H9 (cell line): Measurements from ENCODE around the gene SSX2IP. TPM values are rescaled to one million over a fixed set of nuclear protein-coding genes. Genes with fewer than 3 reads are reported as not detected.

Source experiments
- DNase-seq: peaks from one replicate; pipeline ENCODE4 v3.0.0-alpha.2; 2017
- H2AFZ ChIP-seq: one replicate; pipeline ENCODE4 v1.6.1; 2013; ENCODE audit warnings: mild to moderate bottlenecking, low read length, control low read depth, moderate library complexity
- H2AK5ac ChIP-seq: 2 replicates; pipeline ENCODE4 v1.6.1; 2013; ENCODE audit warnings: low read length, control low read depth, mixed read lengths; ENCODE audit not compliant: insufficient read length
- H2BK120ac ChIP-seq: one replicate; pipeline ENCODE4 v1.6.1; 2013; ENCODE audit warnings: low read depth, mild to moderate bottlenecking, low read length, control low read depth, inconsistent platforms; ENCODE audit not compliant: poor library complexity, severe bottlenecking
- H2BK12ac ChIP-seq: 2 replicates; pipeline ENCODE4 v1.6.1; 2013; ENCODE audit warnings: low read length, control low read depth, mixed read lengths, low read depth; ENCODE audit not compliant: insufficient read length
- H2BK15ac ChIP-seq: 2 replicates; pipeline ENCODE4 v1.6.1; 2013; ENCODE audit warnings: low read depth, low read length, control low read depth
- H2BK20ac ChIP-seq: one replicate; pipeline ENCODE4 v1.6.1; 2013; ENCODE audit warnings: low read depth, mild to moderate bottlenecking, low read length, control low read depth, inconsistent platforms; ENCODE audit not compliant: poor library complexity, severe bottlenecking
- H2BK5ac ChIP-seq: 2 replicates; pipeline ENCODE4 v1.6.1; 2013; ENCODE audit warnings: low read length, control low read depth, mixed read lengths; ENCODE audit not compliant: insufficient read length
- H3K14ac ChIP-seq: 2 replicates; pipeline ENCODE4 v1.6.1; 2013; ENCODE audit warnings: low read length, control low read depth; ENCODE audit not compliant: insufficient read depth
- H3K18ac ChIP-seq: 2 replicates; pipeline ENCODE4 v1.6.1; 2013; ENCODE audit warnings: low read depth, mild to moderate bottlenecking, mixed read lengths, low read length, control low read depth; ENCODE audit not compliant: insufficient read length
- H3K23ac ChIP-seq: 2 replicates; pipeline ENCODE4 v1.6.1; 2013; ENCODE audit warnings: low read length, control low read depth, mixed read lengths, low read depth; ENCODE audit not compliant: insufficient read length
- H3K23me2 ChIP-seq: 2 replicates; pipeline ENCODE4 v1.6.1; 2013; ENCODE audit warnings: low read depth, mild to moderate bottlenecking, mixed read lengths, low read length, control low read depth; ENCODE audit not compliant: insufficient read length, poor library complexity, severe bottlenecking
- H3K27ac ChIP-seq: 2 replicates; pipeline ENCODE4 v1.5.1; 2013; ENCODE audit warnings: low read length, control low read depth, mixed read lengths, low read depth; ENCODE audit not compliant: insufficient read length
- H3K27me3 ChIP-seq: 2 replicates; pipeline ENCODE4 v1.6.1; 2013; ENCODE audit warnings: low read length, control low read depth, inconsistent platforms; ENCODE audit not compliant: insufficient read depth
- H3K4ac ChIP-seq: 2 replicates; pipeline ENCODE4 v1.6.1; 2013; ENCODE audit warnings: low read depth, mild to moderate bottlenecking, control low read depth, inconsistent platforms, low read length, moderate library complexity
- H3K4me1 ChIP-seq: 2 replicates; pipeline ENCODE4 v1.6.1; 2013; ENCODE audit warnings: low read length, control low read depth, inconsistent platforms; ENCODE audit not compliant: insufficient read depth
- H3K4me2 ChIP-seq: 2 replicates; pipeline ENCODE4 v1.6.1; 2013; ENCODE audit warnings: low read length, control low read depth, mixed read lengths; ENCODE audit not compliant: insufficient read length, insufficient read depth
- H3K56ac ChIP-seq: 2 replicates; pipeline ENCODE4 v1.6.1; 2013; ENCODE audit warnings: low read depth, mild to moderate bottlenecking, mixed read lengths, low read length, control low read depth; ENCODE audit not compliant: insufficient read length
- H3K79me1 ChIP-seq: 2 replicates; pipeline ENCODE4 v1.6.1; 2013; ENCODE audit warnings: low read depth, mild to moderate bottlenecking, moderate library complexity, low read length, control low read depth, inconsistent platforms; ENCODE audit not compliant: insufficient read depth, poor library complexity, severe bottlenecking
- H3K79me2 ChIP-seq: 2 replicates; pipeline ENCODE4 v1.6.1; 2013; ENCODE audit warnings: low read length, control low read depth, inconsistent platforms; ENCODE audit not compliant: insufficient read depth
- H3K9ac ChIP-seq: 2 replicates; pipeline ENCODE4 v1.6.1; 2013; ENCODE audit warnings: low read length, control low read depth, mixed read lengths; ENCODE audit not compliant: insufficient read length; ENCODE audit errors: extremely low read depth
- H3K9me3 ChIP-seq: one replicate; pipeline ENCODE4 v1.6.1; 2013; ENCODE audit warnings: low read depth, low read length, inconsistent platforms; ENCODE audit not compliant: control insufficient read depth
- H3T11ph ChIP-seq: one replicate; pipeline ENCODE4 v1.6.1; 2013; ENCODE audit warnings: mild to moderate bottlenecking, low read length, control low read depth, inconsistent platforms
- H4K20me1 ChIP-seq: one replicate; pipeline ENCODE4 v1.6.1; 2013; ENCODE audit not compliant: control insufficient read depth, insufficient read length, insufficient read depth
- H4K5ac ChIP-seq: 2 replicates; pipeline ENCODE4 v1.6.1; 2013; ENCODE audit warnings: low read depth, mild to moderate bottlenecking, mixed read lengths, low read length, control low read depth; ENCODE audit not compliant: insufficient read length
- H4K8ac ChIP-seq: replicated peaks from 2 replicates; pipeline ENCODE4 v1.6.1; 2013; ENCODE audit warnings: low read length, control low read depth, mixed read lengths, low read depth; ENCODE audit not compliant: insufficient read length
- H4K91ac ChIP-seq: 2 replicates; pipeline ENCODE4 v1.6.1; 2013; ENCODE audit warnings: low read depth, mild to moderate bottlenecking, moderate library complexity, mixed read lengths, low read length, control low read depth; ENCODE audit not compliant: insufficient read length
- H3K27ac Mint-ChIP-seq, 3 experiments: 2 replicates in 2 of 3; 3 replicates in 1 of 3; pipeline ENCODE4 v1.8.0; 2020 to 2021; ENCODE audit warnings: mixed read lengths in 3 of 3, mild to moderate bottlenecking in 1 of 3, moderate library complexity in 1 of 3
- H3K27me3 Mint-ChIP-seq: 2 replicates; pipeline ENCODE4 v1.8.0; 2021; ENCODE audit warnings: low read depth, mild to moderate bottlenecking, moderate library complexity, mixed read lengths
- H3K36me3 Mint-ChIP-seq, 3 experiments: 2 replicates in 2 of 3; 3 replicates in 1 of 3; pipeline ENCODE4 v1.8.0; 2020 to 2021; ENCODE audit warnings: low read depth in 3 of 3, mixed read lengths in 3 of 3; ENCODE audit not compliant: insufficient read depth in 1 of 3
- H3K4me1 Mint-ChIP-seq, 2 experiments: 2 replicates each; pipeline ENCODE4 v1.8.0; 2020; ENCODE audit warnings: mixed read lengths in 2 of 2
- H3K4me3 Mint-ChIP-seq, 2 experiments: 2 replicates in 1 of 2; 3 replicates in 1 of 2; pipeline ENCODE4 v1.8.0; 2020 to 2021; ENCODE audit warnings: mild to moderate bottlenecking in 2 of 2, mixed read lengths in 2 of 2, moderate library complexity in 1 of 2
- H3K9me3 Mint-ChIP-seq, 2 experiments: 2 replicates in 1 of 2; 3 replicates in 1 of 2; pipeline ENCODE4 v1.8.0; 2020; ENCODE audit warnings: mild to moderate bottlenecking in 2 of 2, mixed read lengths in 2 of 2, moderate library complexity in 1 of 2
- CTCF ChIP-seq: fragments of 200-600 bp; sonication (generic); conservative IDR thresholded peaks from 3 replicates; pipeline ENCODE4 v1.8.0; 2021; ENCODE audit warnings: antibody characterized with exemption, mild to moderate bottlenecking
- WGBS: extraction: QIAGEN DNeasy Blood & Tissue Kit; methylation state at CpG from one replicate; pipeline ENCODE4 v1.1.7; 2013; ENCODE audit warnings: missing lambda C conversion rate, low lambda C conversion rate, mixed read lengths; ENCODE audit not compliant: insufficient read length; ENCODE audit errors: extremely low coverage; 5-methylcytosine and 5-hydroxymethylcytosine counted together
- total RNA-seq: library from RNA; stranded (reverse); gene quantifications from 2 replicates; pipeline ENCODE4 v1.2.1, GENCODE V29; 2021

Gene SSX2IP
- total RNA-seq, 1 experiment from 2014 or later = 19.6 TPM

GRCh38 chr1:84701376-84701775, 11.1 kb upstream of the SSX2IP start:
- Histone ChIP-seq H3K79me2 (no peaks in the 10 kb centered on the region), H3K23me2 (no peaks in the 10 kb centered on the region), H4K20me1 (no peaks in the 10 kb centered on the region), H2BK15ac (no peak overlapping the region), H2BK120ac (no peak overlapping the region), H3K23ac (no peak overlapping the region), H4K91ac (no peak overlapping the region), H4K5ac (no peak overlapping the region), H2AK5ac (no peak overlapping the region), H2BK12ac (no peak overlapping the region), H3K4ac (no peak overlapping the region), H4K8ac (no peak overlapping the region), H3K9ac (no peak overlapping the region), H3K18ac (no peak overlapping the region), H3T11ph (no peak overlapping the region), H3K27ac (no peak overlapping the region), H3K4me1 (peaks cover 15% of the 10 kb centered on the region; the same call in 1 of the 2 replicates), H3K9me3 (no peaks in the 10 kb centered on the region), H3K14ac (no peak overlapping the region), H2AFZ (no peak overlapping the region), H3K27me3 (no peaks in the 10 kb centered on the region), H2BK5ac (no peak overlapping the region), H3K56ac (no peak overlapping the region), H2BK20ac (no peak overlapping the region), H3K79me1 (no peaks in the 10 kb centered on the region), H3K4me2 (no peak overlapping the region)
- no CpG with 5 or more reads among the region's 5 CpGs for WGBS
- H3K4me1 Mint-ChIP-seq = peaks cover 39 to 45% of the 10 kb centered on the region in 2 experiments
- no peak for DNase-seq
- H3K4me3 Mint-ChIP-seq = no peak overlapping the region
- H3K9me3 Mint-ChIP-seq = no peaks in the 10 kb centered on the region
- no peak overlapping the region for H3K27ac Mint-ChIP-seq
- H3K36me3 Mint-ChIP-seq = no peaks in the 10 kb centered on the region
- no peak for TF ChIP-seq CTCF
- H3K27me3 Mint-ChIP-seq = no peaks in the 10 kb centered on the region
